Endothelial cell of umbilical vein (primary cell): Measurements from ENCODE around the gene OR2C3.

Source experiments
- CTCF ChIP-seq, 2 donors: IDR thresholded peaks; 1 replicate in 1 of 2; 2 replicates in 1 of 2; pipeline ENCODE4 v1.5.1; 2011; ENCODE audit warnings: low read length in 2 of 2, mild to moderate bottlenecking in 2 of 2, moderate library complexity in 2 of 2, control low read depth in 1 of 2, inconsistent platforms in 1 of 2, low read depth in 1 of 2; ENCODE audit not compliant: insufficient read depth in 1 of 2; ENCODE audit errors: extremely low read depth in 1 of 2
- JUN ChIP-seq: IDR thresholded peaks from 2 replicates; pipeline ENCODE4 v1.6.1; 2011; ENCODE audit warnings: borderline replicate concordance, low read depth; ENCODE audit not compliant: insufficient read length, insufficient read depth
- MAX ChIP-seq: IDR thresholded peaks from 2 replicates; pipeline ENCODE4 v1.6.1; 2011; ENCODE audit not compliant: insufficient read depth, insufficient read length
- POLR2A ChIP-seq: IDR thresholded peaks from 2 replicates; pipeline ENCODE4 v1.6.1; 2012; ENCODE audit warnings: low read depth, mild to moderate bottlenecking, control low read depth, low read length
- POLR2AphosphoS5 ChIP-seq: IDR thresholded peaks from 2 replicates; pipeline ENCODE4 v1.6.1; 2012; ENCODE audit warnings: low read depth, mild to moderate bottlenecking, control low read depth, low read length, moderate library complexity; ENCODE audit not compliant: insufficient read depth

GRCh38 chr1:247578946-247579460, 42.8 kb upstream of the OR2C3 start:
- TF ChIP-seq CTCF (IDR thresholded peaks at IDR 0.05; ENCODE audit: extremely low read depth in 1 of 2, insufficient read depth in 1 of 2, low read depth in 1 of 2, low read length in 2 of 2), result no peak
- no peak for TF ChIP-seq POLR2A
- no peak for TF ChIP-seq POLR2AphosphoS5
- TF ChIP-seq JUN, result no peak
- no peak for TF ChIP-seq MAX
